Activated CD4-positive, alpha-beta T cell treated with anti-CD3 and anti-CD28 coated beads for 1 hour (primary cell): ENCODE results near the gene SYNCRIP.
A peak's percentile ranks its signal among the peaks of the same experiment; 100 is the strongest.
"Not testable (repeated sequence)": the region's sequence is repeated elsewhere in the genome, so short reads cannot be mapped to it uniquely, and the experiment has no call there.

Source experiments
- DNase-seq: peaks from one replicate; pipeline ENCODE4 v3.0.0-alpha.2; 2020

SYNCRIP gene

GRCh38 chr6:85593438-85594196, 49.1 kb downstream of the SYNCRIP start, which contains the start of gene SNX14:
TSS of gene SNX14 (minus strand) at chr6:85593858. CDS start at chr6:85593718, 140 bp downstream.
- DNase-seq = peak; percentile 60

- DNase-seq = no peak
Measured at GRCh38 chr6:85592033-85592432, 50.7 kb downstream of the SYNCRIP start.

GRCh38 chr6:85591207-85591606, 51.5 kb downstream of the SYNCRIP start:
- no peak for DNase-seq

GRCh38 chr6:85585741-85586140, 56.9 kb downstream of the SYNCRIP start:
- DNase-seq = no peak

GRCh38 chr6:85582832-85583231, 59.9 kb downstream of the SYNCRIP start:
- not testable (repeated sequence) for DNase-seq

GRCh38 chr6:85581572-85581971, 61.1 kb downstream of the SYNCRIP start:
- DNase-seq = no peak

GRCh38 chr6:85580878-85581267, 61.8 kb downstream of the SYNCRIP start:
- DNase-seq = no peak

- DNase-seq = no peak
Measured at GRCh38 chr6:85580118-85580877, 62.4 kb downstream of the SYNCRIP start.

GRCh38 chr6:85579581-85579980, 63.1 kb downstream of the SYNCRIP start:
- DNase-seq = no peak

GRCh38 chr6:85576476-85576875, 66.2 kb downstream of the SYNCRIP start:
- DNase-seq = no peak

- DNase-seq = no peak
Measured at GRCh38 chr6:85574932-85575598, 67.6 kb downstream of the SYNCRIP start.

GRCh38 chr6:85569323-85569722, 73.4 kb downstream of the SYNCRIP start:
- DNase-seq = no peak

GRCh38 chr6:85568411-85568810, 74.3 kb downstream of the SYNCRIP start:
- no peak for DNase-seq

- no peak for DNase-seq
Measured at GRCh38 chr6:85565736-85566135, 77.0 kb downstream of the SYNCRIP start.

- not testable (repeated sequence) for DNase-seq
Measured at GRCh38 chr6:85564223-85564622, 78.5 kb downstream of the SYNCRIP start.
